AG04450 (cell line): ENCODE data around the gene MAPK8IP3. TPM values are rescaled to one million over a fixed set of nuclear protein-coding genes. Genes with fewer than 3 reads are reported as not detected.

ENCODE experiments used
- CTCF ChIA-PET: fragments of 300-600, 350-600 bp; formaldehyde crosslinking; extraction: SDS; loops from one replicate; lab custom pipeline; 2022; ENCODE audit warnings: antibody characterized with exemption, inconsistent platforms; lab: Charles Lee
- POLR2A ChIA-PET: fragments of 350-600 bp; formaldehyde crosslinking; extraction: SDS; loops from one replicate; lab custom pipeline; 2021; ENCODE audit warnings: antibody characterized with exemption, inconsistent platforms; lab: Yijun Ruan, JAX
- DNase-seq: peaks from one replicate; pipeline ENCODE4 v3.0.0-alpha.2; 2011; ENCODE audit warnings: low read depth, low spot score
- H3K27ac ChIP-seq: one replicate; pipeline ENCODE4 v1.5.1; 2012; ENCODE audit warnings: low read depth, low read length, control low read depth
- H3K27me3 ChIP-seq: one replicate; pipeline ENCODE4 v1.6.0; 2012; ENCODE audit warnings: low read length; ENCODE audit not compliant: control insufficient read depth, insufficient read depth
- H3K4me3 ChIP-seq: 2 replicates; pipeline ENCODE4 v1.5.1; 2011; ENCODE audit warnings: mild to moderate bottlenecking, low read depth, low read length, control low read depth
- H3K9me3 ChIP-seq: 2 replicates; pipeline ENCODE4 v1.5.1; 2012; ENCODE audit warnings: low read length; ENCODE audit not compliant: control insufficient read depth, insufficient read depth
- CTCF ChIP-seq: IDR thresholded peaks from 2 replicates; pipeline ENCODE4 v1.5.1; 2011; ENCODE audit warnings: low read depth, low read length, control low read depth, inconsistent platforms
- polyA plus RNA-seq: library from polyadenylated mRNA; depleted of rRNA; stranded (reverse); fragments of >200 nt; gene quantifications from 2 replicates; pipeline ENCODE4 v1.2.3, GENCODE V29; 2011

Gene MAPK8IP3
- polyA plus RNA-seq, 1 experiment: 11.8 TPM

- no peak for DNase-seq
- TF ChIP-seq CTCF: no peak
- no peak overlapping the region for H3K27ac ChIP-seq
- ChIA-PET CTCF (no interaction called here), POLR2A (no interaction called here)
- H3K4me3 ChIP-seq: no peak overlapping the region
- H3K9me3 ChIP-seq: no peaks in the 10 kb centered on the region; the same call in 1 of the 2 replicates
- H3K27me3 ChIP-seq: no peaks in the 10 kb centered on the region
Observed at GRCh38 chr16:1661826-1662225, 44.2 kb upstream of the MAPK8IP3 start.

GRCh38 chr16:1662543-1662942, 43.5 kb upstream of the MAPK8IP3 start:
- TF ChIP-seq CTCF: no peak
- ChIA-PET CTCF (no interaction called here), POLR2A (no interaction called here)
- Histone ChIP-seq H3K27ac (no peak overlapping the region), H3K27me3 (no peaks in the 10 kb centered on the region), H3K4me3 (no peak overlapping the region), H3K9me3 (no peaks in the 10 kb centered on the region; the same call in 1 of the 2 replicates)
- DNase-seq: no peak

GRCh38 chr16:1665829-1666228, 40.2 kb upstream of the MAPK8IP3 start:
- no peak overlapping the region for H3K4me3 ChIP-seq
- ChIA-PET POLR2A (no interaction called here), CTCF (no interaction called here)
- H3K27me3 ChIP-seq: no peaks in the 10 kb centered on the region
- DNase-seq: no peak
- H3K27ac ChIP-seq: no peak overlapping the region
- TF ChIP-seq CTCF: no peak
- H3K9me3 ChIP-seq: no peaks in the 10 kb centered on the region; the same call in 1 of the 2 replicates

GRCh38 chr16:1666316-1666715, 39.7 kb upstream of the MAPK8IP3 start:
- H3K27me3 ChIP-seq: no peaks in the 10 kb centered on the region
- H3K9me3 ChIP-seq: no peaks in the 10 kb centered on the region; the same call in 1 of the 2 replicates
- H3K27ac ChIP-seq: no peak overlapping the region
- POLR2A ChIA-PET: no interaction called here
- H3K4me3 ChIP-seq: no peak overlapping the region
- CTCF ChIA-PET: no interaction called here
- no peak for DNase-seq
- TF ChIP-seq CTCF: no peak

- no peak for DNase-seq
- Histone ChIP-seq H3K27ac (no peak overlapping the region), H3K4me3 (no peak overlapping the region), H3K27me3 (no peaks in the 10 kb centered on the region), H3K9me3 (no peaks in the 10 kb centered on the region; the same call in 1 of the 2 replicates)
- CTCF ChIA-PET: no interaction called here
- POLR2A ChIA-PET: no interaction called here
- TF ChIP-seq CTCF: no peak
Observed at GRCh38 chr16:1667271-1667670, 38.7 kb upstream of the MAPK8IP3 start.
